ENCODE data around the gene TCTN1.
A peak's percentile ranks its signal among the peaks of the same experiment; 100 is the strongest.
"Not testable (repeated sequence)": the region's sequence is repeated elsewhere in the genome, so short reads cannot be mapped to it uniquely, and the experiment has no call there.

Gene TCTN1

DNA sequence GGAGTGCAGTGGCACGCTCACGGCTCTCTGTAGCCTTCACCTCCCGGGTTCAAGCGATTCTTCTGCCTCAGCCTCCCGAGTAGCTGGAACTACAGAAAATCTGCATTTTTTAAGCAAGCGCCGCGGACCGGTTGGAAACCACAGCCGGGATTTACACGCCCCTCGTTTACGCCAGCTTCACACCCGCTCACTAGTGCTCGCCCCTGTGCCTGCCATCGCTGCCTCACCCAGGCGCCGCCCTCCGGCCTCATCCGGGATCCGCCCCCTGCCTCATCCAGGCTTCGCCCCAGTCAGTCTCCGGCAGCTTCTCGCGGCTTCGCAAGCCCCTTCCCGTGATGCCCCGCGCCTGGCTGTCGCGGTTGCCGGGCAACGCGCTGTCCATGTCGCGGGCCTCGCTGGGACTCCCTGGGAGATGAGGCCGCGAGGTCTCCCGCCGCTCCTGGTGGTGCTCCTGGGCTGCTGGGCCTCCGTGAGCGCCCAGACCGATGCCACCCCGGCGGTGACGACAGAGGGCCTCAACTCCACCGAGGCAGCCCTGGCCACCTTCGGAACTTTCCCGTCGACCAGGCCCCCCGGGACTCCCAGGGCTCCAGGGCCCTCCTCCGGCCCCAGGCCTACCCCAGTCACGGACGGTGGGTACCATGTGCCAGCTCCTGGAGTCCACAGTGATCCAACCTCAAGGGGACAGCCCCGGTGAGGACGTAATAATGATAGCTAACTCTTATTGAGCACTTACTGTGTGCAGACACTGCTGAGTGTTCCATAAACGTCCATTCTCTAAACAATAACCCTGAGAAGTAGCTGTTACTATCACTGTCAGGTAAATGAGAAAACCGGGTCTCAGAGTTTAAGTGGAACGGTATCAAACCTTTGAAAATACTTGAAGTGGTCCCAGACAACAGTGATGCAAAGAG lies at the start of gene TCTN1:
Gene TCTN1, plus strand, starts transcription at position 359 of the 914 bp plus-strand sequence. Its CDS starts 54 bp downstream, at position 413.
- Histone ChIP-seq H3K9me3 (no peaks in the 10 kb centered on the region), H3K27ac (peak within 1 kb of the TSS; percentile 82), H3K36me3 (no peaks in the 10 kb centered on the region), H3K4me1 (ENCODE audit: control insufficient read depth in 1 of 2, insufficient read depth in 1 of 2, low read depth in 1 of 2, low read length in 1 of 2) (peaks cover 10 to 13% of the 10 kb centered on the region in 2 experiments), H3K27me3 (no peaks in the 10 kb centered on the region), H3K4me3 (ENCODE audit: low read depth in 1 of 2, low read length in 1 of 2) (peak within 1 kb of the TSS; percentile 70 to 81)
- TF ChIP-seq, protein P1, sequence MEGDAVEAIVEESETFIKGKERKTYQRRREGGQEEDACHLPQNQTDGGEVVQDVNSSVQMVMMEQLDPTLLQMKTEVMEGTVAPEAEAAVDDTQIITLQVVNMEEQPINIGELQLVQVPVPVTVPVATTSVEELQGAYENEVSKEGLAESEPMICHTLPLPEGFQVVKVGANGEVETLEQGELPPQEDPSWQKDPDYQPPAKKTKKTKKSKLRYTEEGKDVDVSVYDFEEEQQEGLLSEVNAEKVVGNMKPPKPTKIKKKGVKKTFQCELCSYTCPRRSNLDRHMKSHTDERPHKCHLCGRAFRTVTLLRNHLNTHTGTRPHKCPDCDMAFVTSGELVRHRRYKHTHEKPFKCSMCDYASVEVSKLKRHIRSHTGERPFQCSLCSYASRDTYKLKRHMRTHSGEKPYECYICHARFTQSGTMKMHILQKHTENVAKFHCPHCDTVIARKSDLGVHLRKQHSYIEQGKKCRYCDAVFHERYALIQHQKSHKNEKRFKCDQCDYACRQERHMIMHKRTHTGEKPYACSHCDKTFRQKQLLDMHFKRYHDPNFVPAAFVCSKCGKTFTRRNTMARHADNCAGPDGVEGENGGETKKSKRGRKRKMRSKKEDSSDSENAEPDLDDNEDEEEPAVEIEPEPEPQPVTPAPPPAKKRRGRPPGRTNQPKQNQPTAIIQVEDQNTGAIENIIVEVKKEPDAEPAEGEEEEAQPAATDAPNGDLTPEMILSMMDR (IDR thresholded peaks at IDR 0.05): peak; percentile 55

- H3K9me3 ChIP-seq: no peaks in the 10 kb centered on the region
- TF ChIP-seq, protein P1 (IDR thresholded peaks at IDR 0.05): no peak
- H3K4me1 ChIP-seq (ENCODE audit: control insufficient read depth in 1 of 2, insufficient read depth in 1 of 2, low read depth in 1 of 2, low read length in 1 of 2): peaks cover 36 to 41% of the 10 kb centered on the region in 2 experiments
- no peaks in the 10 kb centered on the region for H3K36me3 ChIP-seq
- H3K27ac ChIP-seq: peak overlapping the region; percentile 89
- H3K27me3 ChIP-seq: no peaks in the 10 kb centered on the region
- no peak overlapping the region for H3K4me3 ChIP-seq (ENCODE audit: low read depth in 1 of 2, low read length in 1 of 2)
These were observed 49.4 kb upstream of the TCTN1 start for GRCh38 chr12:110564471-110564991.

GRCh38 chr12:110565894-110566871 lies 47.7 kb upstream of the TCTN1 start:
- Histone ChIP-seq H3K27me3 (no peaks in the 10 kb centered on the region), H3K27ac (peak overlapping the region; percentile 35), H3K36me3 (no peaks in the 10 kb centered on the region), H3K4me1 (ENCODE audit: control insufficient read depth in 1 of 2, insufficient read depth in 1 of 2, low read depth in 1 of 2, low read length in 1 of 2) (peaks cover 28 to 32% of the 10 kb centered on the region in 2 experiments), H3K9me3 (no peaks in the 10 kb centered on the region), H3K4me3 (ENCODE audit: low read depth in 1 of 2, low read length in 1 of 2) (no peak overlapping the region)
- TF ChIP-seq, protein P1 (IDR thresholded peaks at IDR 0.05): no peak

DNA sequence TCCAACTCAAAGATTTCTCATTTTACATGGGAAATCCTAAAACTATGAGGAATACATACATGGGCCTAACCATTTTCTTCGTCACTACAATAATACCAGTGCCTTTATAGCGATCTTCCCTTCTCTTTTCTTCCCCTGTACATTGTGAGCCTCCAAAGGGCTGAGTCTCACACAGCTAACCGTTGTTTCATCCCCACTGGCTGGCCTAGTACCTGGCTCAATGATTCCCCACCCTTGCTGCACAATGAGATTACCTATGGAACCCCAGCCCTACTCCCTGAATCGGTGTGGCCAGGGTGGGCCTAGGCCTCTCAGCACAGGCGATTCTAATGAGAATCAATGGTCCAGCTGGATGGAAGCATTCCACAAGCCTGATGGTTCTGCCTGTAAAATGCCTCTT lies 46.9 kb upstream of the TCTN1 start:
- Histone ChIP-seq H3K27me3 (no peaks in the 10 kb centered on the region), H3K36me3 (no peaks in the 10 kb centered on the region), H3K4me3 (ENCODE audit: low read depth in 1 of 2, low read length in 1 of 2) (no peak overlapping the region), H3K4me1 (ENCODE audit: control insufficient read depth in 1 of 2, insufficient read depth in 1 of 2, low read depth in 1 of 2, low read length in 1 of 2) (peaks cover 20 to 24% of the 10 kb centered on the region in 2 experiments), H3K27ac (no peak overlapping the region), H3K9me3 (no peaks in the 10 kb centered on the region)
- TF ChIP-seq, protein P1 (IDR thresholded peaks at IDR 0.05): no peak

- H3K4me1 ChIP-seq (ENCODE audit: control insufficient read depth in 1 of 2, insufficient read depth in 1 of 2, low read depth in 1 of 2, low read length in 1 of 2): peaks cover 2 to 7% of the 10 kb centered on the region in 2 experiments
- no peaks in the 10 kb centered on the region for H3K36me3 ChIP-seq
- TF ChIP-seq, protein P1 (IDR thresholded peaks at IDR 0.05): no peak
- H3K4me3 ChIP-seq (ENCODE audit: low read depth in 1 of 2, low read length in 1 of 2): no peak overlapping the region
- no peaks in the 10 kb centered on the region for H3K9me3 ChIP-seq
- no peak overlapping the region for H3K27ac ChIP-seq
- no peaks in the 10 kb centered on the region for H3K27me3 ChIP-seq
These were observed 45.2 kb upstream of the TCTN1 start for GRCh38 chr12:110568752-110569151.

- not testable (repeated sequence) for H3K4me1 ChIP-seq (ENCODE audit: control insufficient read depth in 1 of 2, insufficient read depth in 1 of 2, low read depth in 1 of 2, low read length in 1 of 2); H3K36me3 ChIP-seq; H3K9me3 ChIP-seq; H3K27ac ChIP-seq; H3K4me3 ChIP-seq (ENCODE audit: low read depth in 1 of 2, low read length in 1 of 2); H3K27me3 ChIP-seq
These were observed 44.1 kb upstream of the TCTN1 start for GRCh38 chr12:110569838-110570237.

GRCh38 chr12:110570798-110571197 lies 43.1 kb upstream of the TCTN1 start:
- H3K4me1 ChIP-seq (ENCODE audit: control insufficient read depth in 1 of 2, insufficient read depth in 1 of 2, low read depth in 1 of 2, low read length in 1 of 2): not testable (repeated sequence)

More at GRCh38 chr12:110570798-110571197, 43.1 kb upstream of the TCTN1 start:
- H3K27me3 ChIP-seq; H3K4me3 ChIP-seq (ENCODE audit: low read depth in 1 of 2, low read length in 1 of 2); H3K36me3 ChIP-seq; H3K9me3 ChIP-seq; H3K27ac ChIP-seq: not testable (repeated sequence)
